GM12878 (cell line): ENCODE data around the gene CTNNA3.

Source experiments
- CTCF ChIP-seq, 3 experiments: IDR thresholded peaks in 2 of 3; conservative IDR thresholded peaks in 1 of 3; 2 replicates each; pipeline ENCODE4 v1.5.1; 2011; ENCODE audit warnings: low read depth in 3 of 3, low read length in 3 of 3, mild to moderate bottlenecking in 3 of 3, control low read depth in 2 of 3, moderate library complexity in 2 of 3, inconsistent platforms in 1 of 3, mixed read lengths in 1 of 3; ENCODE audit not compliant: control insufficient read depth in 2 of 3, insufficient read depth in 1 of 3; ENCODE audit errors: extremely low read depth in 1 of 3
- NFYB ChIP-seq: IDR thresholded peaks from 2 replicates; pipeline ENCODE4 v1.6.1; 2011; ENCODE audit warnings: low read depth, mild to moderate bottlenecking, low read length, improper control_type of control experiment, moderate library complexity; ENCODE audit not compliant: insufficient read depth
- SIX5 ChIP-seq: IDR thresholded peaks from 2 replicates; pipeline ENCODE4 v1.6.1; 2011; ENCODE audit warnings: mild to moderate bottlenecking, low read depth, low read length, moderate library complexity; ENCODE audit not compliant: severe bottlenecking

GRCh38 chr10:67618116-67618515 is 77.9 kb downstream of the CTNNA3 start:
- TF ChIP-seq NFYB, result no peak
- no peak for TF ChIP-seq CTCF (IDR thresholded peaks at IDR 0.05 in 2 of 3, conservative IDR thresholded peaks at IDR 0.05 in 1 of 3; ENCODE audit: control insufficient read depth in 2 of 3, extremely low read depth in 1 of 3, insufficient read depth in 1 of 3, low read depth in 3 of 3, low read length in 3 of 3)
- no peak for TF ChIP-seq SIX5
